ENCODE data around the gene HNMT.

The HNMT gene

DNA sequence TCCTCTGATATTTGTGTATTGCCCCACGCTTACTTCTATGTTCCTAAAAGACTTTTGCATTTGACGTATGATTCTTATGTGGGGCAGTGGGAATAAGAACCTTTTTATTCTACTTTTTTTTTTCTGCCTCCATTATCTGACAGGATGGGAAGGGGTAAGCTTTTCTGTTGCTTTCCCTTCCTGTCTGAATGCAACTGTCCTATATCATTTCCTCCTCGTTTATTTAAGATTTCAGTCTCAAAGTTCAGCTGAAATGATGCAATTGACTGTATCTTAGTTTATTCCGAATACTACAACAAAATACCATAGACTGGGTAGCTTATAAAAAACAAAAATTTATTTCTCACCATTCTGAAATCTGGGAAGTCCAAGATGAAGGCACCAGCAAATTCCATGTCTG lies 24.1 kb upstream of the HNMT start:
- TF ChIP-seq, protein P1, sequence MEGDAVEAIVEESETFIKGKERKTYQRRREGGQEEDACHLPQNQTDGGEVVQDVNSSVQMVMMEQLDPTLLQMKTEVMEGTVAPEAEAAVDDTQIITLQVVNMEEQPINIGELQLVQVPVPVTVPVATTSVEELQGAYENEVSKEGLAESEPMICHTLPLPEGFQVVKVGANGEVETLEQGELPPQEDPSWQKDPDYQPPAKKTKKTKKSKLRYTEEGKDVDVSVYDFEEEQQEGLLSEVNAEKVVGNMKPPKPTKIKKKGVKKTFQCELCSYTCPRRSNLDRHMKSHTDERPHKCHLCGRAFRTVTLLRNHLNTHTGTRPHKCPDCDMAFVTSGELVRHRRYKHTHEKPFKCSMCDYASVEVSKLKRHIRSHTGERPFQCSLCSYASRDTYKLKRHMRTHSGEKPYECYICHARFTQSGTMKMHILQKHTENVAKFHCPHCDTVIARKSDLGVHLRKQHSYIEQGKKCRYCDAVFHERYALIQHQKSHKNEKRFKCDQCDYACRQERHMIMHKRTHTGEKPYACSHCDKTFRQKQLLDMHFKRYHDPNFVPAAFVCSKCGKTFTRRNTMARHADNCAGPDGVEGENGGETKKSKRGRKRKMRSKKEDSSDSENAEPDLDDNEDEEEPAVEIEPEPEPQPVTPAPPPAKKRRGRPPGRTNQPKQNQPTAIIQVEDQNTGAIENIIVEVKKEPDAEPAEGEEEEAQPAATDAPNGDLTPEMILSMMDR (IDR thresholded peaks at IDR 0.05; ENCODE audit: extremely low read depth, missing control alignments): no peak
- DNase-seq (ENCODE audit: low spot score): no peak

DNA sequence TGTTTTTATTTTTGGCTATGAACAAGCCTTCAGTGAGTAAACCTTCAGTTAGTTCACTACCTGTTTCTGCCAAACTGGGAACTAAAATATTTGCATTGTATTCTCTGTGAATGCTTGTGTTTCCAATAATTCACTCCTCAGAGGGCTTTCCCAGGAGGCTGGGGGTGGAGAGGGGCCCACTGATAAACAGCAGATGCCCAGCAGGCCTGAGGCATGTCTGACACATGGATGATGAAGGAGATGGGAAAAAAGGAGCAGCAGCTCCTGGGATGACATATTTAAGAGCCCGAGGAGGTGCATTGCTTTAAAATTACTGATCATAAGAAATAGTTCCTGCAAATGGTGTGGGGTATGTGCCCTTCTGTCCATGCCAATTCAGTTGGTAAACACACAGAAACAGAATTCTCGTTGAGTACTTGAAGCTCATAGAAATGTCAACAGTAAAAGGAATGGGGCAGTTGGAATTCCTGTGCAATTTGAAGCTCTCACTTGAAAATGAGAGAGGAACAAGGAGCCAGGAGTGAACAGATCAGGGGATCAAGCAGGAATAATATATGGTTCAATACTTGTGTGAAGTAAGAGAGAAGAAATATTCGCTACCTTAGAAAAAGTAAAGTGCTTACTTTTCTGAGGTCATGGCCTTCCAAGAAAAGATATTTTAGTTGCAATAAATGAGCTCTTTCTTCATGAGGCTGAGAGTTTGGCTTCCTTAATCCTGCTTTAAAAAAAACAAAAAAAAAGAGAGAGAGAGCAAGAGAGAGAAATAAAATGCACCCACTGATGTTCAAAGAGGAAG lies 22.0 kb upstream of the HNMT start:
- TF ChIP-seq, protein P1 (IDR thresholded peaks at IDR 0.05; ENCODE audit: extremely low read depth, missing control alignments): no peak

DNA sequence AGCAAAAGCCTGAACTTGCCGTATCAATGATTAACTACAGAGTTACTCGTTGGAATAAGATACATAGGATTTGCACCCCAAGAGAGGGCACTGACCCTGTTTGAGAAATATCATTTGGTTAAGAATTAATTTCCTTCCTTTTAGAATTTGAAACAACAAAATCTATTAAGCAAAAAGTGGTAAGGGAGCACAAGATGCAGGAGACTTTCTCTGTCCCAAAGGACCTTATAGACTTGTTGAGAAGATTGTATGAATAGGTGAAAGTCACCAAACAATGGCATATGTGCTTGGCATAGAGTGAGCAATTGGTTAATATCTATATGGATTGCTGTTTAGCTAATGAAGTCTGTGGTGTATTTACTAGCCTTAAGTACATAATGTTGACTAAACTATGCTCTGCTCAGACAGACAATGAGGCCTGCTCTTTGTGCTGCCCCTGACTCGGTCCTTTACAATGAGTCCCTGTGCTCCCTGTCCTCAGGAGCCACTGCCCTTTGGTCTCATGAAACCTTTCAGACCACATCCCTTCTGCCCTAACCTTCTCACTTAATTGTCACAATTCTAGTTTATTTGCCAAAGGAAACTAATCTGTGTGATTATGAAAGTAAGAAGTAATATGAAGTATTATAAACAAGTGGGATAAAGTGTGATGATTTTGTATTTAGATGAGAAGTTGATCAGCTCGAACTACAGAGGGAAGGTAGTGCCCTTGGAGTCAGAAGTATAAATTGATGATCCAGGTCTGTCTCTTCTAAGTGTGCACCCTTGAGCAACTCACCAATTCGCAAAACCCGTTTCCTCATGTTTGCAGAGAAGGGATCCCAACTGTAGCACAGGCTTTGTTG lies 21.2 kb upstream of the HNMT start:
- TF ChIP-seq, protein P1 (IDR thresholded peaks at IDR 0.05; ENCODE audit: extremely low read depth, missing control alignments): no peak
- DNase-seq (ENCODE audit: low spot score): no peak

More for the DNA sequence above, 22.0 kb upstream of the HNMT start:
- no peak for DNase-seq (ENCODE audit: low spot score)

DNA sequence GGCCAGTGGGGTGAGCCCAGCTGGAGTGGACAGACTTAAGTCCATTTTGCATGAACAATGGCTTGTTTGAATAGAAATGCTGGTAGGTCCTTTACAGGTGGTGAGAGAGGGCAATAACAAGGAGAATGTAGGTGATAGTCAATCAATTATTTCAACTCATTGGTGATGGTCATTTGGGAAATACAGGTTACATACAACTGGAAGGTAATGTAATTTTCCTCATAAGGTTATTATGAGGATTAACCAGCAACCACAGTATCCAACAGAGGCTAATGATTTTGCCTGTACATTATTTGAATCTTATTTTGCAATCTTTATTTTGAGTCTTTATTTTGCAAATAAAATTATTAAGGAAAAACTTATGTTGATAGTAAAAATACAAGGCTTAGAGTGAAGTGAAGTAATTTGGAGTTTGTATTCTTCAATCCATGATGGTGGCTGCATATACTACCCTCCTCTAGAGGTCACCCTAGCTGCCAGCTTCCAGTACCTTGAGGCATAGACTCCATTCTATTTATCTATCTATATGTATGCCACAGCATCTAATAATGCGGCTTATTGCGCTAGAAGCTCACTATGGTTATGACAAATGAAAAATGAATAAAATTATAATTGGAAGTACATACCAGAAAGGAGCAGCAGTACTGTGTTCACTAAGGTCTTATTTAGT lies 20.5 kb upstream of the HNMT start:
- no peak for DNase-seq (ENCODE audit: low spot score)
- TF ChIP-seq, protein P1 (IDR thresholded peaks at IDR 0.05; ENCODE audit: extremely low read depth, missing control alignments): no peak

DNA sequence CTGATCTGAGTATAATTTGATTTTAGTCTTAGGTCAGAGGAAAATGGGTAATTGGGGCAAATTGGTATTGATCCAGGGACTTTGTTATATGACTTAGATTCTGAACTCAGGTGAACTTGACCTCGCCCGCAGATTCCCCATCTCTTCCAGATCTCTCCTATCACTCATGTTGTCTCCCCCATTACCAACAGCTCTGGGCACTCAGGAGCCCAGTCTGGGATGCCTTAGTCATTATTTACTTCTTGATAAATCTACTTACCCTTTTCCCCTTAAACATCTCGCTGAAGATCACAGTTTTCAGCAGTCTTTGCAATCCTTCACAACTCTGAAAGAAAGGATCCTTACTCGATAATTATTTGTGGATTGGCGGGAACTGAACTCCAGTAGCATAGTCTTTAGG lies 19.6 kb upstream of the HNMT start:
- DNase-seq (ENCODE audit: low spot score): no peak
- TF ChIP-seq, protein P1 (IDR thresholded peaks at IDR 0.05; ENCODE audit: extremely low read depth, missing control alignments): no peak

DNA sequence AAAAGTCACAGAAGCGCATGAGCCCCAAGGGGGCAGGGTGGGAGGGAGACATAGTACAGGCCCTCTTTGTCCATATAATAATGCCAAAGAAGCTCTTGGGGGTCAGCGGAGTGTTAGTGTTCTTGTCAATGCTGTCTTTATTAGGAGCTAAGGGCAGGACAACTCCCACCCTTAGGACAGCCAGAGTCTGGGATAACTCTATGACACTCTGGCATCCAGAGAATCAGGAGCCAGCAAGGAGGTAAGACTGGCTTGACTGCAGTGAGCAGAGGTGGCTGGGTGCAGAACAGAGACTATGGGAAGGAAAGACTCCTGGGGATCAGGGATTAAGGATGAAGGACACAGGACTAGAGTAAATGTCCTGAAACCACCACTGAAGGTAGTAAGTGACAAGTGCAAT lies 19.0 kb upstream of the HNMT start:
- TF ChIP-seq, protein P1 (IDR thresholded peaks at IDR 0.05; ENCODE audit: extremely low read depth, missing control alignments): no peak
- no peak for DNase-seq (ENCODE audit: low spot score)

Measured in GM20000 (cell line).